T-helper 1 cell treated with Interleukin-12 subunit alpha and Interleukin-12 subunit beta and Interleukin-4 antibody, amounts not matched to agents 30 ng/mL and 1 ng/mL, for 36 hours (primary cell): Measurements from ENCODE around the gene CREBL2. TPM values are rescaled to one million over a fixed set of nuclear protein-coding genes. Genes with fewer than 3 reads are reported as not detected.
"Not testable (repeated sequence)": the region's sequence is repeated elsewhere in the genome, so short reads cannot be mapped to it uniquely, and the experiment has no call there.

Experiments used
- intact Hi-C: fragments of 100-400 bp; cut with micrococcal nuclease; formaldehyde crosslinking; loops from one replicate; pipeline ENCODE4 v1.15.1; 2024
- total RNA-seq: library from RNA; stranded (reverse); gene quantifications from 2 replicates; pipeline ENCODE4 v1.2.3, GENCODE V29; 2022

The CREBL2 gene
- total RNA-seq, 1 donor from 2014 or later = 19.0 TPM

GRCh38 chr12:12595929-12596328 lies 15.7 kb upstream of the CREBL2 start:
- intact Hi-C loops = not testable (repeated sequence)

GRCh38 chr12:12596598-12596997 lies 15.1 kb upstream of the CREBL2 start:
- intact Hi-C loops = not testable (repeated sequence)

GRCh38 chr12:12598864-12599263 lies 12.8 kb upstream of the CREBL2 start:
- intact Hi-C loops = loop anchor here (2.0 kb wide), 1 partner anchor 14 kb away; no protein-coding TSS in a partner anchor

GRCh38 chr12:12599750-12600643 lies 11.7 kb upstream of the CREBL2 start:
- intact Hi-C loops = loop anchor here (2.0 kb wide), 1 partner anchor 15 kb away; no protein-coding TSS in a partner anchor

GRCh38 chr12:12600659-12601058 lies 11.0 kb upstream of the CREBL2 start:
- intact Hi-C loops = no loop called here

- intact Hi-C loops = no loop called here
Measured at GRCh38 chr12:12604740-12605139, 6.9 kb upstream of the CREBL2 start.

- intact Hi-C loops = no loop called here
Measured at GRCh38 chr12:12606781-12607589, 4.7 kb upstream of the CREBL2 start.

GRCh38 chr12:12608557-12608957 lies 3.1 kb upstream of the CREBL2 start:
- intact Hi-C loops = no loop called here

GRCh38 chr12:12609692-12610091 lies 2.0 kb upstream of the CREBL2 start:
- intact Hi-C loops = loop anchor here (2.0 to 5.0 kb wide), 5 partner anchors 27 to 493 kb away; partner anchors contain the start of gene GSG1

- intact Hi-C loops = loop anchor here (1.0 to 5.0 kb wide), 12 partner anchors 28 to 629 kb away; partner anchors contain the start of genes CDKN1B, EMP1, GPR19 and GSG1
Measured at GRCh38 chr12:12610711-12611110, 965 bp upstream of the CREBL2 start.

- intact Hi-C loops = loop anchor here (1.0 to 5.0 kb wide), 6 partner anchors 35 to 490 kb away; partner anchors contain the start of genes BORCS5, DDX47 and GSG1
Measured at GRCh38 chr12:12612358-12612757, 682 bp downstream of the CREBL2 start.

GRCh38 chr12:12613344-12613743 lies 1.7 kb downstream of the CREBL2 start:
- intact Hi-C loops = loop anchor here (2.0 to 5.0 kb wide), 3 partner anchors 34 to 489 kb away; partner anchors contain the start of genes DDX47 and GSG1

- intact Hi-C loops = loop anchor here (5.0 kb wide), 2 partner anchors 33 to 488 kb away; partner anchors contain the start of gene GSG1
Measured at GRCh38 chr12:12614342-12614741, 2.7 kb downstream of the CREBL2 start.

- intact Hi-C loops = no loop called here
Measured at GRCh38 chr12:12616512-12617310, 5.0 kb downstream of the CREBL2 start.

- intact Hi-C loops = not testable (repeated sequence)
Measured at GRCh38 chr12:12618064-12618463, 6.4 kb downstream of the CREBL2 start.

- intact Hi-C loops = loop anchor here (10.0 kb wide), 1 partner anchor 1174 kb away; no protein-coding TSS in a partner anchor
Measured at GRCh38 chr12:12620730-12621315, 9.1 kb downstream of the CREBL2 start.

GRCh38 chr12:12622418-12622817 lies 10.7 kb downstream of the CREBL2 start:
- intact Hi-C loops = loop anchor here (10.0 kb wide), 1 partner anchor 1172 kb away; no protein-coding TSS in a partner anchor

GRCh38 chr12:12624498-12624992 lies 12.9 kb downstream of the CREBL2 start:
- intact Hi-C loops = loop anchor here (10.0 kb wide), 1 partner anchor 1170 kb away; no protein-coding TSS in a partner anchor

GRCh38 chr12:12626471-12626870 lies 14.8 kb downstream of the CREBL2 start:
- intact Hi-C loops = loop anchor here (10.0 kb wide), 1 partner anchor 1168 kb away; no protein-coding TSS in a partner anchor
